ENCODE measurements around the gene CCDC70. TPM values are rescaled to one million over a fixed set of nuclear protein-coding genes. Genes with fewer than 3 reads are reported as not detected.
"Not testable (repeated sequence)": the region's sequence is repeated elsewhere in the genome, so short reads cannot be mapped to it uniquely, and the experiment has no call there.

CCDC70 gene
- total and polyA plus RNA-seq, 4 donors: not detected

DNA sequence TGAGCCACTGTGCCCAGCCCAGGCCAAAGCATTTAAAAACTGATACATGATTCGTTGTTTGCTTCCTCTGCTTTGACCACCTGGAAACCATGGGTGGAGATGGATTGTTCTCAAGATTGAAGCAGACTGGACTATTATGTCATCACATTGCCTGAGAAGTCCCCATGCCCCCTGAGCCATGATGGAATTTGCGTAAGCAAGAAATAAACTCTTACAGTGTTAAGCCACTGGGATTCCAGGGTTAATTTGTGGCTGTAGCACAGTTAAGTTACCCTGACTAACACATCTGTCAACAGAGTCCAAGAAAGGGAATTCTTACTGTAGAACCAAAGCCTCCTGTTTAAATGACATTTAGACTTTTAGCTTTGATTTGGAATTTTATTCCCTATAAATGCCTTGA, 38.4 kb upstream of the CCDC70 start:
- Histone ChIP-seq H3K4me1 (ENCODE audit: control insufficient read depth in 5 of 5, insufficient read depth in 5 of 5, low read length in 5 of 5) (peaks cover 0 to 24% (median 10%) of the 10 kb centered on the region in 5 donors), H3K27ac (ENCODE audit: low read depth in 1 of 2, low read length in 1 of 2) (no peak overlapping the region), H3K4me3 (no peak overlapping the region), H3K9ac (ENCODE audit: insufficient read depth in 1 of 2, low read length in 2 of 2) (no peak overlapping the region), H3K9me3 (ENCODE audit: control insufficient read depth in 4 of 4, insufficient read depth in 3 of 4, low read length in 3 of 4) (no peaks in the 10 kb centered on the region), H3K36me3 (ENCODE audit: control insufficient read depth in 4 of 4, insufficient read depth in 4 of 4, low read length in 4 of 4) (no peaks in the 10 kb centered on the region), H3K27me3 (ENCODE audit: control insufficient read depth in 3 of 3, insufficient read depth in 3 of 3, low read length in 2 of 3) (no peaks in the 10 kb centered on the region)
- DNase-seq: no peak
- ATAC-seq (ENCODE audit: insufficient read depth, low FRiP score): no peak
- TF ChIP-seq, protein P1, sequence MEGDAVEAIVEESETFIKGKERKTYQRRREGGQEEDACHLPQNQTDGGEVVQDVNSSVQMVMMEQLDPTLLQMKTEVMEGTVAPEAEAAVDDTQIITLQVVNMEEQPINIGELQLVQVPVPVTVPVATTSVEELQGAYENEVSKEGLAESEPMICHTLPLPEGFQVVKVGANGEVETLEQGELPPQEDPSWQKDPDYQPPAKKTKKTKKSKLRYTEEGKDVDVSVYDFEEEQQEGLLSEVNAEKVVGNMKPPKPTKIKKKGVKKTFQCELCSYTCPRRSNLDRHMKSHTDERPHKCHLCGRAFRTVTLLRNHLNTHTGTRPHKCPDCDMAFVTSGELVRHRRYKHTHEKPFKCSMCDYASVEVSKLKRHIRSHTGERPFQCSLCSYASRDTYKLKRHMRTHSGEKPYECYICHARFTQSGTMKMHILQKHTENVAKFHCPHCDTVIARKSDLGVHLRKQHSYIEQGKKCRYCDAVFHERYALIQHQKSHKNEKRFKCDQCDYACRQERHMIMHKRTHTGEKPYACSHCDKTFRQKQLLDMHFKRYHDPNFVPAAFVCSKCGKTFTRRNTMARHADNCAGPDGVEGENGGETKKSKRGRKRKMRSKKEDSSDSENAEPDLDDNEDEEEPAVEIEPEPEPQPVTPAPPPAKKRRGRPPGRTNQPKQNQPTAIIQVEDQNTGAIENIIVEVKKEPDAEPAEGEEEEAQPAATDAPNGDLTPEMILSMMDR (IDR thresholded peaks at IDR 0.05; ENCODE audit: control extremely low read depth, extremely low read depth): no peak
- WGBS, 2 donors: 80 to 87% methylated on average over 2 of the region's 2 CpGs

DNA sequence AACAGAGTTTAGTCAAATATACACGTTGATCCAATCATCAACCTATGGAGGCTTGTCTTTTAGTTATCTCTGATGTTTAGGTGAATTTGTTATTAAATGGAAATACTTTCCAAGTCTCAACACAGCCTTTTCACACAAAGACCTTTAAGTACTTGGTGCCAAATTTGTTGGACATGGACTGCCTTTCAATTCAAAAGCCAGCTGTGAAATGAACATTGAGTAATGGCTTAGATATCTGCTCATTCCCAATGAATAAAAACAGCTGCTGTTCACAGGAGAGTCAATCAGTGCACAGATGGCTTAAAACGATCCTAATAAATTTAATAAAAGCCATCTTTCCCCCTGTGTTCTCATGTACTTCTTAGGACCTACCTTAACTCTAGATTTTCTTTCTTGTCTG, 37.9 kb upstream of the CCDC70 start:
- WGBS, 2 donors: 84 to 87% methylated on average over 2 of the region's 2 CpGs
- H3K36me3 ChIP-seq (ENCODE audit: control insufficient read depth in 4 of 4, insufficient read depth in 4 of 4, low read length in 4 of 4): no peaks in the 10 kb centered on the region
- no peak for ATAC-seq (ENCODE audit: insufficient read depth, low FRiP score)
- peaks cover 0 to 23% (median 10%) of the 10 kb centered on the region in 5 donors for H3K4me1 ChIP-seq (ENCODE audit: control insufficient read depth in 5 of 5, insufficient read depth in 5 of 5, low read length in 5 of 5)
- DNase-seq: no peak
- no peaks in the 10 kb centered on the region for H3K9me3 ChIP-seq (ENCODE audit: control insufficient read depth in 4 of 4, insufficient read depth in 3 of 4, low read length in 3 of 4)
- no peak overlapping the region for H3K4me3 ChIP-seq
- H3K27me3 ChIP-seq (ENCODE audit: control insufficient read depth in 3 of 3, insufficient read depth in 3 of 3, low read length in 2 of 3): no peaks in the 10 kb centered on the region
- H3K9ac ChIP-seq (ENCODE audit: insufficient read depth in 1 of 2, low read length in 2 of 2): no peak overlapping the region
- no peak overlapping the region for H3K27ac ChIP-seq (ENCODE audit: low read depth in 1 of 2, low read length in 1 of 2)
- TF ChIP-seq, protein P1 (IDR thresholded peaks at IDR 0.05; ENCODE audit: control extremely low read depth, extremely low read depth): no peak

DNA sequence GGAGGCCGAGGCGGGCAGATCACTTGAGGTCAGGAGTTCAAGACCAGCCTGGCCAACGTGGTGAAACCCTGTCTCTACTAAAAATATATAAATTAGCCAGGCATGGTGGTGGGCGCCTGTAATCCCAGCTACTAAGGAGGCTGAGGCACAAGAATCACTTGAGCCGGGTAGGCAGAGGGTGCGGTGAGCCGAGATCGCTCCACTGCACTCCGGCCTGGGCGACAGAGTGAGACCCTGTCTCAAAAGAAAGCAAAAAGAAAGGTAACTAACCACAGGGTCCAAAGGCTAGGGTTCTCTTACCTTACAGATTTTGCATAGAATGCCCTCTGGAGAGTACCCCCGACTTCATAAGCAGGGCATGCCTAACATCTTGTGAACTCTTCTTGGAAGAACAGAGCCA, 37.1 kb upstream of the CCDC70 start:
- not testable (repeated sequence) for H3K27me3 ChIP-seq (ENCODE audit: control insufficient read depth in 3 of 3, insufficient read depth in 3 of 3, low read length in 2 of 3); H3K27ac ChIP-seq (ENCODE audit: low read depth in 1 of 2, low read length in 1 of 2); ATAC-seq (ENCODE audit: insufficient read depth, low FRiP score); H3K9ac ChIP-seq (ENCODE audit: insufficient read depth in 1 of 2, low read length in 2 of 2); H3K36me3 ChIP-seq (ENCODE audit: control insufficient read depth in 4 of 4, insufficient read depth in 4 of 4, low read length in 4 of 4); H3K4me3 ChIP-seq; DNase-seq; H3K9me3 ChIP-seq (ENCODE audit: control insufficient read depth in 4 of 4, insufficient read depth in 3 of 4, low read length in 3 of 4)
- WGBS, 2 donors: 80 to 82% methylated on average over 11 of the region's 11 CpGs
- H3K4me1 ChIP-seq (ENCODE audit: control insufficient read depth in 5 of 5, insufficient read depth in 5 of 5, low read length in 5 of 5): peaks cover 0 to 23% (median 6%) of the 10 kb centered on the region in 5 donors

DNA sequence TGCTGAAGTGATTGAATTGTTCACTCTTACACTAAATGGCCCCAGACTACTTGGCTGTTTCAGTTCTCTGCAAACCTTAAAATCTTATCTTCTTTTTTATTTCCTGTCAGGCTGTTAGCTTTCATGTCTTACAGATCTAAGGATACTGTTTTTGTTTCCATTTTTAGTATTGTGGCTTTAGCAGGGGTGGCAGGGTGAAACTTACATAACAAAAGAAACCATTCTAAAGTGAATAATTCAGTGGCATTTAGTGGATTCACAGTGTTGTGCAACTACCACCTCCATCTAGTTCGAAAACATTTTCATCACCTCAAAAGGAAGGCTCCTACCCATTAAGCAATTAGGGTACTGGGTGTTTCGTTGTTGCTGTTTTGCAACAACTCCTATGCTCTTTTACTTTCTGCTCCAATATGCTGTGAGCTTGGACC, 36.6 kb upstream of the CCDC70 start:
- WGBS, 2 donors: 7 to 52% methylated on average over 2 of the region's 2 CpGs
- DNase-seq (no peak), ATAC-seq (ENCODE audit: insufficient read depth, low FRiP score) (no peak)
- Histone ChIP-seq H3K9ac (ENCODE audit: insufficient read depth in 1 of 2, low read length in 2 of 2) (no peak overlapping the region), H3K4me3 (no peak overlapping the region), H3K9me3 (ENCODE audit: control insufficient read depth in 4 of 4, insufficient read depth in 3 of 4, low read length in 3 of 4) (no peaks in the 10 kb centered on the region), H3K27ac (ENCODE audit: low read depth in 1 of 2, low read length in 1 of 2) (no peak overlapping the region), H3K36me3 (ENCODE audit: control insufficient read depth in 4 of 4, insufficient read depth in 4 of 4, low read length in 4 of 4) (no peaks in the 10 kb centered on the region), H3K4me1 (ENCODE audit: control insufficient read depth in 5 of 5, insufficient read depth in 5 of 5, low read length in 5 of 5) (peaks cover 0 to 23% (median 6%) of the 10 kb centered on the region in 5 donors), H3K27me3 (ENCODE audit: control insufficient read depth in 3 of 3, insufficient read depth in 3 of 3, low read length in 2 of 3) (no peaks in the 10 kb centered on the region)
- TF ChIP-seq, protein P1 (IDR thresholded peaks at IDR 0.05; ENCODE audit: control extremely low read depth, extremely low read depth): no peak
